NB4 (cell line): ENCODE data around the gene SHF.

Source experiments
- POLR2A ChIP-seq: IDR thresholded peaks from 2 replicates; pipeline ENCODE4 v1.6.1; 2011; ENCODE audit warnings: mild to moderate bottlenecking; ENCODE audit not compliant: insufficient read length; ENCODE audit errors: extremely low read depth
- TF ChIP-seq, protein P1 (sequence below): IDR thresholded peaks from one replicate; pipeline ENCODE4 v1.5.1; 2012; ENCODE audit warnings: low read depth, low read length

DNA sequence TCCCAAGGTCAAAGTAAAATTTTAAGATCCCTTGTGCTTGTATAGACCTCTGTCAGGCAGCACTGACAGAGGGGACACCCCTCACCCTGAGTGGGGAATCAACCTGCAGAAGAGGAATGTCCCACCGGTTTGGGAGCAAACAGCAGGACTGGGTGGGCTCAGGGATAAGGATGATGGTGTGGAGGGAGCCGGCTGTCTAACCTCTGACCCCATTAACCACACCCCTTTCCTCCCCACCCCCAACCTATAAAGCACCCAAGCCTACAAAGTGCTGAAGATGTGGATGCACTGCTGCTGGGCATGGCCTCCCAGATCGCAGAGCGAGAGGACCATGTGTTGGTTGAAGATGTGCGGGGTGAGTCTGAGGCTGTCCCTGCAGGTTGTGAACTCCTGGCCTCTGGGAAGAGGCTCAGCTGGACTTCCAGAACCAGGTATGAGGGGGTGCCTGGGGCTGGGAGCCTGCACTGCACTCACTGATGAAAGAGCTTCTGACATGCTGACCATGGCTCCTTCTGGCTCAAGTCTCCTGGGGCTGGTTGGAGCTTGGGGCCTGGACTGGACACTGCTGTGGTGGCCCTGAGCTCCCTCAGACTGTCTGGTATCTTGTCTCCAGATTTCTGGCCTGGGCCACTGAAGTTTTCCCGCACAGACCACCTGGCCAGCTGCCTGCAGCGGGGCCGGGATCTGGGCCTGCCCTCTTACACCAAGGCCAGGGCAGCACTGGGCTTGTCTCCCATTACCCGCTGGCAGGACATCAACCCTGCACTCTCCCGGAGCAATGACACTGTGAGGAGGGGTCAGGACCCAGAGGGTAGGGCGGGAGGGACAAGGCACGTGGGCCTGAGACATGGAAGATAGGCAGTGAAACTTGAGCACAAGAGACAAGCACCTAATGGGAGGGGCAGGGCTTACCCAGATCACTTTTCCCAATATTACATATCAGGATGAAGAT is 48.7 kb downstream of the SHF start:
- TF ChIP-seq, protein P1, sequence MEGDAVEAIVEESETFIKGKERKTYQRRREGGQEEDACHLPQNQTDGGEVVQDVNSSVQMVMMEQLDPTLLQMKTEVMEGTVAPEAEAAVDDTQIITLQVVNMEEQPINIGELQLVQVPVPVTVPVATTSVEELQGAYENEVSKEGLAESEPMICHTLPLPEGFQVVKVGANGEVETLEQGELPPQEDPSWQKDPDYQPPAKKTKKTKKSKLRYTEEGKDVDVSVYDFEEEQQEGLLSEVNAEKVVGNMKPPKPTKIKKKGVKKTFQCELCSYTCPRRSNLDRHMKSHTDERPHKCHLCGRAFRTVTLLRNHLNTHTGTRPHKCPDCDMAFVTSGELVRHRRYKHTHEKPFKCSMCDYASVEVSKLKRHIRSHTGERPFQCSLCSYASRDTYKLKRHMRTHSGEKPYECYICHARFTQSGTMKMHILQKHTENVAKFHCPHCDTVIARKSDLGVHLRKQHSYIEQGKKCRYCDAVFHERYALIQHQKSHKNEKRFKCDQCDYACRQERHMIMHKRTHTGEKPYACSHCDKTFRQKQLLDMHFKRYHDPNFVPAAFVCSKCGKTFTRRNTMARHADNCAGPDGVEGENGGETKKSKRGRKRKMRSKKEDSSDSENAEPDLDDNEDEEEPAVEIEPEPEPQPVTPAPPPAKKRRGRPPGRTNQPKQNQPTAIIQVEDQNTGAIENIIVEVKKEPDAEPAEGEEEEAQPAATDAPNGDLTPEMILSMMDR, result no peak
- no peak for TF ChIP-seq POLR2A
